BJ (cell line): ENCODE measurements around the gene HS1BP3. TPM values are rescaled to one million over a fixed set of nuclear protein-coding genes. Genes with fewer than 3 reads are reported as not detected.

ENCODE experiments used
- CTCF ChIA-PET: fragments of 350-600 bp; formaldehyde crosslinking; extraction: SDS; loops from one replicate; lab custom pipeline; 2021; ENCODE audit warnings: antibody characterized with exemption, inconsistent platforms; lab: Yijun Ruan, JAX
- POLR2A ChIA-PET: fragments of 300-600 bp; sonication (Branson Sonifier 250); formaldehyde crosslinking; extraction: SDS; loops from one replicate; lab custom pipeline; 2021; ENCODE audit warnings: antibody characterized with exemption; lab: Charles Lee
- DNase-seq: peaks from one replicate; pipeline ENCODE4 v3.0.0-alpha.2; 2011; ENCODE audit warnings: low read depth
- H3K27me3 ChIP-seq: 2 replicates; pipeline ENCODE4 v1.6.0; 2011; ENCODE audit warnings: low read length; ENCODE audit not compliant: control insufficient read depth, insufficient read depth
- H3K36me3 ChIP-seq: 2 replicates; pipeline ENCODE4 v1.5.1; 2011; ENCODE audit warnings: low read length; ENCODE audit not compliant: control insufficient read depth, insufficient read depth
- H3K4me3 ChIP-seq: 2 replicates; pipeline ENCODE4 v1.5.1; 2011; ENCODE audit warnings: low read depth, mild to moderate bottlenecking, control low read depth, low read length
- polyA plus RNA-seq: library from polyadenylated mRNA; depleted of rRNA; stranded (reverse); fragments of >200 nt; gene quantifications from 2 replicates; pipeline ENCODE4 v1.2.3, GENCODE V29; 2011
- TF ChIP-seq, protein P1 (sequence below): IDR thresholded peaks from 2 replicates; pipeline ENCODE4 v1.5.1; 2011; ENCODE audit warnings: low read depth, mild to moderate bottlenecking, control low read depth, inconsistent platforms, low read length, moderate library complexity; ENCODE audit not compliant: insufficient read depth

The HS1BP3 gene
- polyA plus RNA-seq, 1 experiment, result 13.6 TPM

DNA sequence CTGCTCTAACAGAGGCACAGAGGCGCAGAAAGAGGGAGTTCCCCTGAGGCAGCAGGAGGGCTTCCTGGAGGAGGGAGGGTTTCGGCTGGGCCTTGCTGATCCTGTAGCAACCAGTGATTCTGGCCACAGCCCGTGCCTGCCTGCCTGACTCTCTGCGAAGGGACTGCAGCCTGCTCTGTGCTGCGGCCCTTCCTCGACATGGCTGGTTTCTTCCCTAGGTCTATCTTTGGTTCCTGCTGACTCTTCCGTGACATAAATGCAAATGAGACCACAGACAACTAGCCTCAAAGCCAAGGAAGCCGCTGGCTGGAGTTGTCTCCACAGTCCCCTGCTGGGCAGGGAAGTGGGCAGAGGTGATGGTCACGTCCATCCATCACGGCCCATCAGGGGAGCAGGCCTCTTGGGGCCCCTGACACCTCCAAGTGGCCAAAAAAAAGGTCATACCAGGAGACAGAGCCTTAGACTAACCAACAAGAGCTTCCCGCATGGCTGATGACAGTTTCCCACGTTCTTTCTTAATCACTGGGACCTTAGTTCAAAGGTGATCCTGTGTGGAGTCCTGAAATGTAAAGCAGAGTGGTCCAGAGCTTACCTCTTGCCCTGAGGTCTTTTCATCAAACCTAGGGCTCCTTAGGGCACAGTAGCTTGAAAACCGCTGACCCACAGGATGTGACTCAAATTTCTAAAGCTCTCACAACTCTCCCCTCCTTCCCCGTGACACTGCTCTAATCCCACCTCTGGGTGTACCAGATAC is 55.3 kb downstream of the HS1BP3 start:
- DNase-seq, result no peak
- POLR2A ChIA-PET, result no interaction called here

DNA sequence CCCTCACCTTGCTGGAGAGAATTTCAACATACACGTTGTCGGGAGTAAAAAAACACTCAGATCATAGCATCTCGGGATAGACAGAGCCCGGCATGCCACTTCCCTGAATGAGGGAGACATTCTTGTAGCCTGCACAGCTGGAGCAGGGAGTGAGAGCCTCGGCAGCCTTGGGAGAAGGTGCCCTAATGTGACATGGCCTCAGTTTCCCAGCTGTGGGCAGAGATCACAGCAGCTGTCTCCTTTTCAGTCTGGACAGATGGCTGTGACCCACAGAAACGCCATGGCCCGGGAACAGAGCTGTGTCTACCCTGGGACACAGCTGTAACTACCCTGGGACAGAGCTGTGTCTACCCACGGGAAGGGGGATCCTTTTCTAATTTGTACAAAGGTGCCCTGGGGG is 55.9 kb downstream of the HS1BP3 start:
- Histone ChIP-seq H3K36me3 (no peaks in the 10 kb centered on the region), H3K4me3 (no peak overlapping the region), H3K27me3 (no peaks in the 10 kb centered on the region)
- no peak for DNase-seq
- TF ChIP-seq, protein P1, sequence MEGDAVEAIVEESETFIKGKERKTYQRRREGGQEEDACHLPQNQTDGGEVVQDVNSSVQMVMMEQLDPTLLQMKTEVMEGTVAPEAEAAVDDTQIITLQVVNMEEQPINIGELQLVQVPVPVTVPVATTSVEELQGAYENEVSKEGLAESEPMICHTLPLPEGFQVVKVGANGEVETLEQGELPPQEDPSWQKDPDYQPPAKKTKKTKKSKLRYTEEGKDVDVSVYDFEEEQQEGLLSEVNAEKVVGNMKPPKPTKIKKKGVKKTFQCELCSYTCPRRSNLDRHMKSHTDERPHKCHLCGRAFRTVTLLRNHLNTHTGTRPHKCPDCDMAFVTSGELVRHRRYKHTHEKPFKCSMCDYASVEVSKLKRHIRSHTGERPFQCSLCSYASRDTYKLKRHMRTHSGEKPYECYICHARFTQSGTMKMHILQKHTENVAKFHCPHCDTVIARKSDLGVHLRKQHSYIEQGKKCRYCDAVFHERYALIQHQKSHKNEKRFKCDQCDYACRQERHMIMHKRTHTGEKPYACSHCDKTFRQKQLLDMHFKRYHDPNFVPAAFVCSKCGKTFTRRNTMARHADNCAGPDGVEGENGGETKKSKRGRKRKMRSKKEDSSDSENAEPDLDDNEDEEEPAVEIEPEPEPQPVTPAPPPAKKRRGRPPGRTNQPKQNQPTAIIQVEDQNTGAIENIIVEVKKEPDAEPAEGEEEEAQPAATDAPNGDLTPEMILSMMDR, result no peak
- ChIA-PET POLR2A (no interaction called here), CTCF (interaction anchor here (1.3 to 1.9 kb wide), 2 partner anchors 9 to 183 kb away, joined by 4 read pairs; no protein-coding TSS in a partner anchor)

More for the DNA sequence above, 55.3 kb downstream of the HS1BP3 start:
- TF ChIP-seq, protein P1, result no peak
- no peaks in the 10 kb centered on the region for H3K27me3 ChIP-seq
- CTCF ChIA-PET, result interaction anchor here (0.6 to 2.4 kb wide), 7 partner anchors 10 to 201 kb away, joined by 3 to 11 read pairs (median 4); no protein-coding TSS in a partner anchor
- no peaks in the 10 kb centered on the region for H3K36me3 ChIP-seq
- H3K4me3 ChIP-seq, result no peak overlapping the region

DNA sequence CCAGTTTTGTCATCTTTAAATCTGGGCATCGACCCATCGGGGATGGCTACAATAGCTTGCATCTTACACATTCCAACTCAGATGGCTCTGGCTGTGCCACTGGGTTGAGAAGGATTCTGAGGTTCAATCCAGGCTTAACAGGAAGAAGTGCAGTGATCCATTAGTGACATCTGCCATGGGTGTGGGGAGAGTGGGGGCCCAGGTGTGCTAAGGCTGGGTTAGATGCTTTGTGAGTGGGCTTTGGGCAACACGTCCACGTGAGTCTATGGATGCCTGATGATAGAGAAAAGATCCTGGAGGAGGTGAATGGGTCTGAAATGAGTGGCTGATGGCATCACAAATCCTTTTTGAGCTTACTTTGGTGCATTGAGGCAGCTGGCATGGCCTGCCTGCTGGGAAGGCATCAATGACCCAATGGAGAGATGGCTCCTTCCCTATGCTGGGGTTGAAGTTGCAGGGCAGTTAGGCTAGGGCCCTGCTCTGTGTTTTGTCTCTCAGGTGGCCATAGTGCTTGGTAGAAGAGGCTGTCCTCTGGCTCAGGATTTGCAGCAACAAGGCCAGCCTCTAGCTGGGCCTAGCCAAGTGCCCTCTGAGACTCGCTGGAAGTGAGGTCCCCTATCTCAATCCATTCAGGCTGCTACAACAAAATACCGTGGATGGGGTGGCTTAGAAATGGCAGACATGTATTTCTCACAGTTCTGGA is 56.7 kb downstream of the HS1BP3 start:
- Histone ChIP-seq H3K27me3 (no peaks in the 10 kb centered on the region), H3K36me3 (no peaks in the 10 kb centered on the region), H3K4me3 (no peak overlapping the region)
- POLR2A ChIA-PET, result no interaction called here
- no peak for DNase-seq
- TF ChIP-seq, protein P1, result no peak
- CTCF ChIA-PET, result interaction anchor here (1.9 kb wide), 1 partner anchor 182 kb away, joined by 4 read pairs; no protein-coding TSS in a partner anchor

DNA sequence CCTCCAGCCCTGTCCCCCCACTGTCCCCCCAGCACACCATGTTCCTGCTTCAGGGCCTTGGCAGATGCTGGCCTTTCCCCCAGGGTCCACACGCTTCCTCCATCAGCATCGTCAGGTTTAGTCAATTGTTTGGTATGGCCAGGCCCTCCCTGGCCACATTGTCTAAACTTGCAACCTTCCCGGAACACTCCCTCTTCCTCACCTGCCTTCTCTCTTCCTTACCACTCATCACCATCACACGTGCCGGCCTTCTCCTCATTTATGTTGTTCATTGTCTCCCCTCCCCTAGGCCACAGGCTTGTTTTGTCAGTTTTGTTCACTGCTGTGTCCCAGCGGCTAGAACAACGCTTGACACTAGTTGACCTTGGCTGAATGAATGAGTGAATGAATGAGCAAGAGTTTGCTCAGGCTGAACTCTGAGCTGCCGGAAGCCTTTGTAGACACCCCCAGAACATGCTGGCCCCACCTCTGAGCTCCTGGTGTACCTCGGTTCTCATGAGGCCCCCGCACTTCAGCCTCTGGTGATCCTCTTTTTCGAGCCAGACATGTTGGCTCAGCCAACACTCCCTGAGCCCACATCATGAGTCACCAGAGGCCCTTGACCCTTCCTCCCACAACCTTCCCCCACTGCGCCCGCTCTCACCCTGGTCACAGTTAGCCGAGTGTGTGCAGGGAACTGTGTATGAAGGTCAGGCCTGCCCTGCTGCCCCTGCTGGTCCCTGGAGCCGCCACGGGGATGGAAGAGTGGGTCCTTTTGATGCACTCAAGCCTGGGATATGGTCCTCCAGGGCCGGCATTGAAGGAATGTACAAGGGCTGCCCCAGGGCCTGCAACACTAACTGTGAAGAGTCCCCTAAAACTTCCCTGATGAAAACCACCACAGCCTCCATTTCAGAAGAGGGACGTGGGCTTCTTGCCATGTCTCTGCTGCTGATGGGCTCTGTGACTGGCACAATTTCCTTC is 57.5 kb downstream of the HS1BP3 start:
- Histone ChIP-seq H3K36me3 (no peaks in the 10 kb centered on the region), H3K4me3 (no peak overlapping the region), H3K27me3 (no peaks in the 10 kb centered on the region)
- ChIA-PET POLR2A (no interaction called here), CTCF (no interaction called here)
- TF ChIP-seq, protein P1, result no peak
- no peak for DNase-seq
